Prostate gland (tissue), 2 donors: Measurements from ENCODE around the gene TMEM107. TPM values are rescaled to one million over a fixed set of nuclear protein-coding genes. Genes with fewer than 3 reads are reported as not detected.

Experiments
- DNase-seq: peaks from one replicate; pipeline ENCODE4 v3.0.0-alpha.2; 2019; ENCODE audit warnings: low spot score
- H3K27ac ChIP-seq, 2 donors: fragments of 200-600 bp; sonication (generic); 2 replicates each; pipeline ENCODE4 v1.5.1; 2017 to 2019
- H3K27me3 ChIP-seq: fragments of 200-600 bp; sonication (generic); replicated peaks from 2 replicates; pipeline ENCODE4 v1.5.1; 2019; ENCODE audit not compliant: insufficient read depth
- H3K36me3 ChIP-seq, 2 donors: fragments of 200-600 bp; sonication (generic); 1 replicate in 1 of 2; 2 replicates in 1 of 2; pipeline versions ENCODE4 v1.5.1 to v1.8.1; 2017 to 2019
- H3K4me1 ChIP-seq: fragments of 200-600 bp; sonication (generic); replicated peaks from 2 replicates; pipeline ENCODE4 v1.5.1; 2019
- H3K4me3 ChIP-seq, 2 donors: fragments of 200-600 bp; sonication (generic); 2 replicates each; pipeline ENCODE4 v1.5.1; 2017 to 2019
- H3K9me3 ChIP-seq: fragments of 200-600 bp; sonication (generic); 2 replicates; pipeline ENCODE4 v1.5.1; 2017
- CTCF ChIP-seq, 4 experiments: fragments of 200-600 bp in 2 of 4; fragments of 450-650 bp in 2 of 4; sonication (generic) in 2 of 4; IDR thresholded peaks; 1 replicate in 3 of 4; 2 replicates in 1 of 4; pipeline ENCODE4 v1.5.1; 2016 to 2019; ENCODE audit warnings: antibody characterized with exemption in 4 of 4, mild to moderate bottlenecking in 2 of 4, moderate library complexity in 2 of 4
- POLR2A ChIP-seq: fragments of 450-650 bp; IDR thresholded peaks from one replicate; pipeline ENCODE4 v1.6.1; 2016; ENCODE audit warnings: antibody characterized with exemption, mild to moderate bottlenecking
- POLR2AphosphoS5 ChIP-seq: sonication (generic); formaldehyde crosslinking; IDR thresholded peaks from one replicate; pipeline ENCODE4 v1.6.1; 2017; ENCODE audit warnings: antibody characterized with exemption
- WGBS: methylation state at CpG from one replicate; pipeline ENCODE4 v1.1.5; 2018; 5-methylcytosine and 5-hydroxymethylcytosine counted together
- intact Hi-C: fragments of 100-400 bp; cut with DNase I; formaldehyde crosslinking; loops from one replicate; pipeline ENCODE4 v1.14.2; 2022
- total RNA-seq, 2 donors: library from RNA; depleted of rRNA; stranded (reverse); fragments of >200 nt; gene quantifications; one replicate each; pipeline ENCODE4 v1.1.0, GENCODE V29; 2016

Gene TMEM107
- 10 to 100 TPM in 1 of 2 donors, 1 to 10 TPM in 1; 8.6 to 13.9 TPM for total RNA-seq

- Histone ChIP-seq H3K4me1 (peaks cover 6% of the 10 kb centered on the region), H3K27ac (peak within 1 kb of the TSS; percentile 81 to 95), H3K27me3 (no peaks in the 10 kb centered on the region), H3K9me3 (no peaks in the 10 kb centered on the region), H3K4me3 (peak within 1 kb of the TSS; percentile 50 to 51), H3K36me3 (no peaks in the 10 kb centered on the region)
- DNase-seq, result peak; percentile 89
- under 1% methylated on average over 53 of the region's 56 CpGs for WGBS
- intact Hi-C loops, result no loop called here
- TF ChIP-seq CTCF (IDR thresholded peaks at IDR 0.05), result peak in 1 of 4 experiments; percentile 15
- TF ChIP-seq POLR2A, result peak; percentile 88
- peak; percentile 81 for TF ChIP-seq POLR2AphosphoS5
These were observed at the start of gene TMEM107 for GRCh38 chr17:8176197-8176940. Gene TMEM107, minus strand, starts transcription at chr17:8176380. Its CDS starts 94 bp downstream, at chr17:8176286.

GRCh38 chr17:8224891-8225812 lies 49.0 kb upstream of the TMEM107 start:
- Histone ChIP-seq H3K9me3 (no peaks in the 10 kb centered on the region), H3K36me3 (peaks cover 9 to 15% of the 10 kb centered on the region in 2 donors), H3K27me3 (no peaks in the 10 kb centered on the region), H3K27ac (no peak overlapping the region), H3K4me1 (peaks cover 9% of the 10 kb centered on the region), H3K4me3 (no peak overlapping the region)
- intact Hi-C loops, result loop anchor here (5.0 kb wide), 1 partner anchor 72 kb away; the partner anchor contains the start of gene SLC25A35
- no peak for DNase-seq
- 91% methylated on average over 26 of the region's 26 CpGs for WGBS
- no peak for TF ChIP-seq POLR2AphosphoS5

GRCh38 chr17:8223356-8224126 lies 47.4 kb upstream of the TMEM107 start:
- Histone ChIP-seq H3K27me3 (no peaks in the 10 kb centered on the region), H3K9me3 (no peaks in the 10 kb centered on the region), H3K4me3 (peak overlapping the region; percentile 41 to 55), H3K27ac (peak overlapping the region; percentile 98 to 99), H3K36me3 (peaks cover 8 to 12% of the 10 kb centered on the region in 2 donors), H3K4me1 (peaks cover 9% of the 10 kb centered on the region)
- intact Hi-C loops, result no loop called here
- TF ChIP-seq POLR2AphosphoS5 (no peak), CTCF (IDR thresholded peaks at IDR 0.05) (peak in 3 of 4 experiments; percentile 21 to 24 (median 22))
- WGBS, result 5% methylated on average over 23 of the region's 27 CpGs
- peak; percentile 47 for DNase-seq

GRCh38 chr17:8222630-8223355 lies 46.6 kb upstream of the TMEM107 start:
- no peaks in the 10 kb centered on the region for H3K27me3 ChIP-seq
- peak; percentile 90 for DNase-seq
- peaks cover 9% of the 10 kb centered on the region for H3K4me1 ChIP-seq
- peak; percentile 90 for TF ChIP-seq POLR2AphosphoS5
- peak in 1 of 4 experiments; percentile 10 for TF ChIP-seq CTCF (IDR thresholded peaks at IDR 0.05)
- peak; percentile 81 for TF ChIP-seq POLR2A
- intact Hi-C loops, result loop anchor here (1.0 kb wide), 1 partner anchor 35 kb away; no protein-coding TSS in a partner anchor
- no peaks in the 10 kb centered on the region for H3K9me3 ChIP-seq
- under 1% methylated on average over 48 of the region's 49 CpGs for WGBS
- H3K36me3 ChIP-seq, result peaks cover 2 to 4% of the 10 kb centered on the region in 2 donors
- peak overlapping the region; percentile 41 to 55 for H3K4me3 ChIP-seq
- peak overlapping the region; percentile 98 to 99 for H3K27ac ChIP-seq
